Upper lobe of left lung (tissue), 6 donors: Measurements from ENCODE around the gene LRPPRC. TPM values are rescaled to one million over a fixed set of nuclear protein-coding genes. Genes with fewer than 3 reads are reported as not detected.

Source experiments
- ATAC-seq, 2 donors: fragments of 200-7000 bp; cut with Tn5 transposase; one replicate each; pipeline ENCODE4 v1.9.1; 2022; ENCODE audit warnings: mild to moderate bottlenecking in 2 of 2, moderate library complexity in 2 of 2; ENCODE audit not compliant: low FRiP score in 2 of 2
- DNase-seq, 2 donors: peaks; one replicate each; pipeline ENCODE4 v3.0.0-alpha.2; 2019 to 2020
- H3K27ac ChIP-seq, 4 donors: fragments of 200-600 bp; sonication (generic); one replicate each; pipeline ENCODE4 v1.5.1; 2016 to 2019
- H3K27me3 ChIP-seq, 4 donors: fragments of 200-600 bp; sonication (generic); one replicate each; pipeline ENCODE4 v1.5.1; 2017 to 2019
- H3K36me3 ChIP-seq, 4 donors: fragments of 200-600 bp; sonication (generic); one replicate each; pipeline ENCODE4 v1.5.1; 2016 to 2019
- H3K4me1 ChIP-seq, 4 donors: fragments of 200-600 bp; sonication (generic); one replicate each; pipeline ENCODE4 v1.5.1; 2018 to 2019
- H3K4me3 ChIP-seq, 4 donors: fragments of 200-600 bp; sonication (generic); one replicate each; pipeline ENCODE4 v1.5.1; 2017 to 2019; ENCODE audit warnings: mild to moderate bottlenecking in 2 of 4, moderate library complexity in 1 of 4
- H3K9me3 ChIP-seq, 4 donors: fragments of 200-600 bp; sonication (generic); one replicate each; pipeline ENCODE4 v1.5.1; 2018 to 2019
- EP300 ChIP-seq, 4 donors: sonication (generic); formaldehyde crosslinking; IDR thresholded peaks; one replicate each; pipeline ENCODE4 v1.5.1; 2017; ENCODE audit warnings: antibody characterized with exemption in 4 of 4, control low read depth in 2 of 4
- POLR2A ChIP-seq, 4 donors: fragments of 450-650 bp; IDR thresholded peaks; one replicate each; pipeline ENCODE4 v1.5.1; 2016 to 2017; ENCODE audit warnings: antibody characterized with exemption in 4 of 4, mild to moderate bottlenecking in 2 of 4
- POLR2AphosphoS5 ChIP-seq, 2 donors: sonication (generic); formaldehyde crosslinking; IDR thresholded peaks; one replicate each; pipeline ENCODE4 v1.5.1; 2017; ENCODE audit warnings: antibody characterized with exemption in 2 of 2
- WGBS, 2 donors: methylation state at CpG; one replicate each; pipeline ENCODE4 v1.1.5; 2017 to 2018; 5-methylcytosine and 5-hydroxymethylcytosine counted together
- total RNA-seq, 6 donors: library from RNA; depleted of rRNA in 4 of 6; stranded (reverse); fragments of >200 nt in 4 of 6; gene quantifications; one replicate each; pipeline versions ENCODE4 v1.1.0 to v1.2.1, GENCODE V29; 2016 to 2021
- TF ChIP-seq, protein P1 (sequence below), 6 experiments: fragments of 450-650 bp in 4 of 6; fragments of 200-600 bp in 2 of 6; sonication (generic) in 2 of 6; IDR thresholded peaks; one replicate each; pipeline ENCODE4 v1.5.1; 2016 to 2019; ENCODE audit warnings: antibody characterized with exemption in 6 of 6
- donor health status: DM: no; HTN: no; CAD: no; lungs with moderate emphysema.
- donor health status: DM: no; HTN: yes; CAD: no; lungs with severe emphysema.

LRPPRC gene
- total RNA-seq, 6 donors from 2014 or later, result 29.3 to 86.2 (median 47.2) TPM

DNA sequence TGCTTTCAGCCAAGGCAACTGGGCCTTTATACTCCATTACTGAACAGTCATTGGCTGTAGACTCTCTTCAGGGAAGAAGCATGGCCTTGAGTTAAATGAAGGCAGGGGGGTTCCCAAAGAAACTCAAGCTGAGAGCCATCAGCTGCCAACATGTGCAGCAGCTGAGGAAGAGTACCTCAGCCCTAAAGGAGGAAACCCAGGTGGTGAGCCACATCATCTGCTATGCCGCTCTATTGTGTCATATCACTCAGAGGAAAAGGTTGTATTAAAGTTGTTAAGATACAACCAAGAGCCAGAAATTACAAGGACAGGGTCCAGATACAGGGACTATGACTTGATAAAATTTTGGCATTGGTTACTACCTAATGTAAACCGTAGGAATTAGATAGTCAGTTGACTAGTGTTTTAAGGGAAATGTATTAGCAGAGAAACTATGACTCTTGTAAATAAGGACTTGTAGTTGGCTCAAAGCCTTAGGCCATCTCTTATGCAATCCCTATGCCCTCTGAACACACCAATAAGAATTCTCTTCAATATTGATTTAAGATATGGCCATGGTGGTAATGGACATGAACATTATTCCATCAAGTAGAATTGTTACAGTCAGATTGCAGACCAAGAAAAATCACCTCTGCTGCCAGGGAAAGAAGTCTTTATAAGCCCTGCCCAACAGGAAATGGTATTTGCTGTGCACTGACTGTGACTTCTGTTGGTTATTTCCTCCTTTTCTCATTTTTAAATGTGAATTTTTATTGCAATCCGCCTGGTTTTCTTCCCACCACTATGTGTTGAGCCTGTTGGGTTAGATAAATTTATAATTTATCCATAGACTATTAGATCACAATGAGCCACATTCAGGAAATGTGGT is 9.2 kb upstream of the LRPPRC start:
- no peak for ATAC-seq
- H3K4me3 ChIP-seq, result no peak overlapping the region

DNA sequence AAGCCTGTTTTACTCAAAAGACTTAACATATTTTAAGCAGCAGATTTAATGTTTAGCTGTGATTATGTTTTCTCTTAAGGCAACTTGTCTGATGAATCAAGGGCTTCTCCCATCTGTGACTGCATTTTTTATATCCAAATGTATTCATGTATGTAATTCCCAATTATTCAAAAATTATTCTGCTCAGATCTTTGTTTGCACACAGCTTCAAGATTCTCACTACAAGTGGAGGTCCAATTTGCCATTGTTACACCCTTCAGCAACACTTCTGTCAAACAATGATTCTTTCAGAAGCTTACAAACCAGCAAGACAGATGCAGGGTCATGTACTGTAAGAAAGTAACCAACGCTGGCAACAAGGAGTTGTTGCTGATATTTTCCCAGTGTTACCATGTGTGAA is 5.9 kb upstream of the LRPPRC start:
- no peaks in the 10 kb centered on the region for H3K9me3 ChIP-seq
- H3K4me3 ChIP-seq, result no peak overlapping the region
- DNase-seq, result no peak
- peaks cover 0 to 9% (median under 1%) of the 10 kb centered on the region in 4 donors for H3K4me1 ChIP-seq
- no peaks in the 10 kb centered on the region for H3K27me3 ChIP-seq
- no peak overlapping the region for H3K27ac ChIP-seq
- H3K36me3 ChIP-seq, result no peaks in the 10 kb centered on the region
- TF ChIP-seq POLR2A (IDR thresholded peaks at IDR 0.05) (no peak), EP300 (IDR thresholded peaks at IDR 0.05) (no peak), POLR2AphosphoS5 (IDR thresholded peaks at IDR 0.05) (no peak)
- TF ChIP-seq, protein P1, sequence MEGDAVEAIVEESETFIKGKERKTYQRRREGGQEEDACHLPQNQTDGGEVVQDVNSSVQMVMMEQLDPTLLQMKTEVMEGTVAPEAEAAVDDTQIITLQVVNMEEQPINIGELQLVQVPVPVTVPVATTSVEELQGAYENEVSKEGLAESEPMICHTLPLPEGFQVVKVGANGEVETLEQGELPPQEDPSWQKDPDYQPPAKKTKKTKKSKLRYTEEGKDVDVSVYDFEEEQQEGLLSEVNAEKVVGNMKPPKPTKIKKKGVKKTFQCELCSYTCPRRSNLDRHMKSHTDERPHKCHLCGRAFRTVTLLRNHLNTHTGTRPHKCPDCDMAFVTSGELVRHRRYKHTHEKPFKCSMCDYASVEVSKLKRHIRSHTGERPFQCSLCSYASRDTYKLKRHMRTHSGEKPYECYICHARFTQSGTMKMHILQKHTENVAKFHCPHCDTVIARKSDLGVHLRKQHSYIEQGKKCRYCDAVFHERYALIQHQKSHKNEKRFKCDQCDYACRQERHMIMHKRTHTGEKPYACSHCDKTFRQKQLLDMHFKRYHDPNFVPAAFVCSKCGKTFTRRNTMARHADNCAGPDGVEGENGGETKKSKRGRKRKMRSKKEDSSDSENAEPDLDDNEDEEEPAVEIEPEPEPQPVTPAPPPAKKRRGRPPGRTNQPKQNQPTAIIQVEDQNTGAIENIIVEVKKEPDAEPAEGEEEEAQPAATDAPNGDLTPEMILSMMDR (IDR thresholded peaks at IDR 0.05), result no peak
- 36 to 41% methylated on average over 1 of the region's 1 CpG for WGBS, 2 donors
- ATAC-seq, result no peak

More for the DNA sequence above, 9.2 kb upstream of the LRPPRC start:
- H3K27ac ChIP-seq, result no peak overlapping the region
- TF ChIP-seq POLR2A (IDR thresholded peaks at IDR 0.05) (no peak), POLR2AphosphoS5 (IDR thresholded peaks at IDR 0.05) (no peak), EP300 (IDR thresholded peaks at IDR 0.05) (no peak)
- TF ChIP-seq, protein P1 (IDR thresholded peaks at IDR 0.05), result no peak
- DNase-seq, result no peak
- no peaks in the 10 kb centered on the region for H3K27me3 ChIP-seq
- peaks cover 0 to 7% (median 0%) of the 10 kb centered on the region in 4 donors for H3K4me1 ChIP-seq
- no peaks in the 10 kb centered on the region for H3K36me3 ChIP-seq
- WGBS, 2 donors, result 57 to 71% methylated on average over 3 of the region's 3 CpGs
- H3K9me3 ChIP-seq, result no peaks in the 10 kb centered on the region

DNA sequence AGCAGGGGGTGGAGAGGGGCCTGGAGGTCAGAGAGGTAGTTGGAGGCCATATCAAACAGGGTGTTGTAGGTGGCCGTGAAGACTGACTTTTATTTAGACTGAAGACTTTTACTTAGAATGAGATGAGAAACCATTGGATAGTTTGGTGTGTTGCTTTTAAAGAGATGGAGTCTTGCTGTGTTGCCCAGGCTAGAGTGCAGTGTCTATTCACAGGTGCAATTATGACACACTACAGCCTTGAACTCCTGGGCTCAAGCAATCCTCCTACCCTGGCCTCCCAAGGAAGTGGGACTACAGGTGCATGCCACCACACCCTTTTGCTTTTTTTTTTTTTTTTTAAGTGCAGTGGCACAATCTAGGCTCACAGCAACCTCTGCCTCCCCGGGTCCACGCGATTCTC is 2.5 kb upstream of the LRPPRC start:
- Histone ChIP-seq H3K27ac (no peak overlapping the region), H3K36me3 (peaks cover 0 to 2% (median 0%) of the 10 kb centered on the region in 4 donors), H3K9me3 (no peaks in the 10 kb centered on the region), H3K27me3 (no peaks in the 10 kb centered on the region), H3K4me1 (peaks cover 19 to 25% (median 20%) of the 10 kb centered on the region in 4 donors), H3K4me3 (no peak overlapping the region)
- DNase-seq, result no peak
- ATAC-seq, result no peak
- WGBS, 2 donors, result 89 to 94% methylated on average over 4 of the region's 4 CpGs
- TF ChIP-seq, protein P1 (IDR thresholded peaks at IDR 0.05), result no peak
- TF ChIP-seq POLR2AphosphoS5 (IDR thresholded peaks at IDR 0.05) (no peak), POLR2A (IDR thresholded peaks at IDR 0.05) (no peak)

DNA sequence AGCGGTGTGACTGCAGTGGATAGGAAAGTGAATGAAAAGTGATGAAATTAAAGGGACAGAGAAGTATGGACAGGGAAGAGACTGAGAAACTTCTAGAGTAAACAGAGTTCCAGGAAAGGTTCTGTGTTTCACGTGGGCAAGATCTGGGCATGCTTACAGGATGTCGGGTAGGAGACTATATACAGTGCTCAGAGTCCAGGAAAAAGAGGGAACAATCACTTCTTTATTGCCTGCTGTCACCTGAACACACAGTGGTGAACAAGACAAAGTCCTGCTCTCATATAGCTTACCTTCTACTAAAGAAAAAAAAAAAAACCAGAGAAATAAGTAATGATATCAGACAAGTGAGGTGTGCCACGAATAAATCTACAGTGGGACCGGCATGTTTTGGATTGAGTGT is 2.4 kb downstream of the LRPPRC start:
- Histone ChIP-seq H3K27me3 (no peaks in the 10 kb centered on the region), H3K27ac (no peak overlapping the region), H3K36me3 (peaks cover 0 to 16% (median 3%) of the 10 kb centered on the region in 4 donors), H3K4me1 (peaks cover 23 to 38% (median 24%) of the 10 kb centered on the region in 4 donors), H3K4me3 (no peak overlapping the region), H3K9me3 (no peaks in the 10 kb centered on the region)
- no peak for ATAC-seq
- TF ChIP-seq, protein P1 (IDR thresholded peaks at IDR 0.05), result no peak
- no peak for TF ChIP-seq POLR2AphosphoS5 (IDR thresholded peaks at IDR 0.05)
- no peak for TF ChIP-seq POLR2A (IDR thresholded peaks at IDR 0.05)
- TF ChIP-seq EP300 (IDR thresholded peaks at IDR 0.05), result no peak
- no peak for DNase-seq
- 70 to 72% methylated on average over 5 of the region's 5 CpGs for WGBS, 2 donors
